Tibial nerve (tissue), 4 donors: Measurements from ENCODE around the gene COL6A5. TPM values are rescaled to one million over a fixed set of nuclear protein-coding genes. Genes with fewer than 3 reads are reported as not detected.

Experiments
- DNase-seq, 2 donors: peaks; one replicate each; pipeline ENCODE4 v3.0.0-alpha.2; 2019; ENCODE audit warnings: low spot score in 2 of 2
- H3K27ac ChIP-seq, 4 donors: fragments of 200-600 bp; sonication (generic) in 3 of 4; one replicate each; pipeline ENCODE4 v1.5.1; 2017 to 2019; ENCODE audit warnings: mild to moderate bottlenecking in 1 of 4
- H3K27me3 ChIP-seq, 2 donors: fragments of 200-600 bp; sonication (generic) in 1 of 2; one replicate each; pipeline versions ENCODE4 v1.5.1 to v1.6.0; 2017 to 2019
- H3K36me3 ChIP-seq, 3 donors: fragments of 200-600 bp; sonication (generic); one replicate each; pipeline ENCODE4 v1.5.1; 2018 to 2019
- H3K4me1 ChIP-seq, 4 donors: fragments of 200-600 bp; sonication (generic) in 3 of 4; one replicate each; pipeline ENCODE4 v1.5.1; 2017 to 2019
- H3K4me3 ChIP-seq, 4 donors: fragments of 200-600 bp; sonication (generic) in 3 of 4; one replicate each; pipeline ENCODE4 v1.5.1; 2017 to 2019; ENCODE audit warnings: mild to moderate bottlenecking in 1 of 4, moderate library complexity in 1 of 4
- H3K9me3 ChIP-seq, 4 donors: fragments of 200-600 bp; sonication (generic) in 3 of 4; one replicate each; pipeline ENCODE4 v1.5.1; 2017 to 2019
- CTCF ChIP-seq, 5 experiments: fragments of 200-600 bp in 3 of 5; fragments of 450-650 bp in 2 of 5; sonication (generic) in 3 of 5; IDR thresholded peaks; one replicate each; pipeline ENCODE4 v1.5.1; 2016 to 2019; ENCODE audit warnings: antibody characterized with exemption in 5 of 5, mild to moderate bottlenecking in 3 of 5, moderate library complexity in 2 of 5
- EP300 ChIP-seq, 2 donors: sonication (generic); formaldehyde crosslinking; IDR thresholded peaks; one replicate each; pipeline ENCODE4 v1.6.1; 2017; ENCODE audit warnings: antibody characterized with exemption in 2 of 2, mild to moderate bottlenecking in 1 of 2
- POLR2A ChIP-seq, 2 donors: fragments of 450-650 bp; IDR thresholded peaks; one replicate each; pipeline ENCODE4 v1.6.1; 2017; ENCODE audit warnings: antibody characterized with exemption in 2 of 2, mild to moderate bottlenecking in 2 of 2, moderate library complexity in 2 of 2
- WGBS, 2 donors: methylation state at CpG; one replicate each; pipeline ENCODE4 v1.1.5; 2018; 5-methylcytosine and 5-hydroxymethylcytosine counted together
- total RNA-seq, 4 donors: library from RNA; depleted of rRNA; stranded (reverse); fragments of >200 nt; gene quantifications; one replicate each; pipeline ENCODE4 v1.1.0, GENCODE V29; 2016

The COL6A5 gene
- total RNA-seq, 4 donors from 2014 or later = not detected

DNA sequence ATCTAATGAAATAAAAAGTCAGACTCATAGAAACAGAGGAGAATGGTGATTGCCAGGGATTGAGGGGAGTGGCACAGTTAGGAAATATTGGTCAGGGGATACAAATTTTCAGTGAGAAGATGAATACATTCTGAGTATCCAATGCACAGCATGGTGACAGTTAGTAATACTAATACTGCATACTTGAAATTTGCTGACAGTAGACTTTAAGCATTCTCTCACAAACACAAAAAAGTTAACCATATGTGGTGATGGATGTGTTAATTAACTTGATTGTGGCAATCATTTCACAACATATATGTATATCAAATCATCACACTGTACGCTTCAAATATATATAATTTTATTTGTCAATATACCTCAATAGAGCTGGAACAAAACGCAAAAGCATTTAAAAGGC lies 162.3 kb downstream of the COL6A5 start:
- no peak overlapping the region for H3K4me3 ChIP-seq
- no peak for DNase-seq
- H3K27me3 ChIP-seq = no peaks in the 10 kb centered on the region
- 96% methylated on average over 2 of the region's 2 CpGs for WGBS, 2 donors
- H3K36me3 ChIP-seq = no peaks in the 10 kb centered on the region
- H3K9me3 ChIP-seq = no peaks in the 10 kb centered on the region
- no peak for TF ChIP-seq POLR2A (IDR thresholded peaks at IDR 0.05)
- TF ChIP-seq CTCF (IDR thresholded peaks at IDR 0.05) = no peak
- no peak for TF ChIP-seq EP300 (IDR thresholded peaks at IDR 0.05)
- H3K4me1 ChIP-seq = peaks cover 0 to 5% (median 0%) of the 10 kb centered on the region in 4 donors
- no peak overlapping the region for H3K27ac ChIP-seq

GRCh38 chr3:130509008-130509407 lies 163.5 kb downstream of the COL6A5 start:
- Histone ChIP-seq H3K27ac (no peak overlapping the region), H3K36me3 (no peaks in the 10 kb centered on the region), H3K4me3 (no peak overlapping the region), H3K4me1 (peaks cover 0 to 5% (median 0%) of the 10 kb centered on the region in 4 donors), H3K9me3 (no peaks in the 10 kb centered on the region), H3K27me3 (no peaks in the 10 kb centered on the region)
- peak in 1 of 2 donors; percentile 11 for DNase-seq
- TF ChIP-seq CTCF (IDR thresholded peaks at IDR 0.05) = no peak
- no peak for TF ChIP-seq POLR2A (IDR thresholded peaks at IDR 0.05)
- no peak for TF ChIP-seq EP300 (IDR thresholded peaks at IDR 0.05)
- 34% methylated on average over 6 of the region's 6 CpGs for WGBS, 2 donors

- Histone ChIP-seq H3K4me3 (no peak overlapping the region), H3K36me3 (no peaks in the 10 kb centered on the region), H3K27ac (no peak overlapping the region), H3K9me3 (no peaks in the 10 kb centered on the region), H3K27me3 (peaks cover 0 to 37% of the 10 kb centered on the region in 2 donors), H3K4me1 (peaks cover 0 to 14% (median 0%) of the 10 kb centered on the region in 4 donors)
- TF ChIP-seq POLR2A (IDR thresholded peaks at IDR 0.05) (no peak), CTCF (IDR thresholded peaks at IDR 0.05) (no peak), EP300 (IDR thresholded peaks at IDR 0.05) (no peak)
- no peak for DNase-seq
- WGBS, 2 donors = 48 to 66% methylated on average over 1 of the region's 1 CpG
These were observed 169.2 kb downstream of the COL6A5 start for GRCh38 chr3:130514681-130515080.

- H3K9me3 ChIP-seq = no peaks in the 10 kb centered on the region
- H3K27me3 ChIP-seq = peaks cover 0 to 37% of the 10 kb centered on the region in 2 donors
- WGBS, 2 donors = 79 to 85% methylated on average over 2 of the region's 2 CpGs
- no peak overlapping the region for H3K27ac ChIP-seq
- no peaks in the 10 kb centered on the region for H3K36me3 ChIP-seq
- no peak overlapping the region for H3K4me3 ChIP-seq
- no peak for TF ChIP-seq CTCF (IDR thresholded peaks at IDR 0.05)
- H3K4me1 ChIP-seq = peaks cover 0 to 14% (median 0%) of the 10 kb centered on the region in 4 donors
- no peak for DNase-seq
These were observed 170.3 kb downstream of the COL6A5 start for GRCh38 chr3:130515755-130516154.

DNA sequence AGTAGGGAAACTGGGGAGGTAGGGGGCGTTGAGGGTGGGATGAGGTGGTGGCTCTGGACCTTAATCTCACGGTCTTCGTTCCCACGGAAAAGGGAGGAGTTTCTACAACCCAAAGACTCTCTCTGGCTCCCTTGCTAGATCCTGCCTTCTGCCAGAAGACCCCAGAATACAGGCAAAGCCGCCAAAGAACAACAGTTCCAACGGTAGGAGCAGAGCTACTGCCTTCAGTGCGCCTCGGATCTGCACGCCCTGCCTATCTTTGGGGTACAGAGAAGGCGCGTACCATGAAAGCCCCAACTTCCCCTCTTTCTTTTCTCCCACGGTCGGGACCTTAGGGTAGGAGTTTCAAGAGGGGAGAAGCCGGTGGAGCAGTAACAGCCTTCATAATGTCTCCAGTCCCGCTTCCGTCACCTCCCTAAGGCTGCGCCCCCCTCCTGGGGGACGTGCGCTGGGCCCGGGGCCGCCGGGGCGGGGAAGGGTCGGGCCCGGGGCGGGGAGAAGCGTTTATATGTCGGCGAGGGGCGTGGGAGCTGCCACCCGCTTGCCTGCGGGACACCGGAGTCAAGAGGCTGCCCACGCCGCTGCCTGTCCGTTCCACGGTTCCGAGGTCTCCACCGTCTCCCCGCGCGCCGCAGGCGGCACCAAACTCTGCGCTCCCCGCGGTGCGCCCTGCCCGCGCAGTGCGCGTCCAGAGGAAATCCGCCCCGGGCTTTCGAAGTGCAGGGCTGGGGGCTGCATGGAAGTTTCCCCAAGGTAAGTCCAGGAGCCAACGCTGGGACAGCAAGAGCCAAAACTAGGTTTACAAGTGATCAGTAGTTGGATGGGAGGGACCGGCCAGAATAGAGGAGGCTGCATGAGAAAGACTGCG lies 171.4 kb downstream of the COL6A5 start, which contains the start of gene COL6A6:
COL6A6 (plus strand) TSS at position 533 of the 868 bp plus-strand sequence. CDS start 43,188 bp downstream, outside the sequence.
- 3 to 5% methylated on average over 30 to 52 of the region's 58 CpGs for WGBS, 2 donors
- Histone ChIP-seq H3K9me3 (no peaks in the 10 kb centered on the region), H3K4me1 (peaks cover 0 to 14% (median 0%) of the 10 kb centered on the region in 4 donors), H3K27me3 (peaks cover 0 to 37% of the 10 kb centered on the region in 2 donors), H3K27ac (no peak within 1 kb of the TSS), H3K4me3 (no peak within 1 kb of the TSS), H3K36me3 (no peaks in the 10 kb centered on the region)
- no peak for TF ChIP-seq EP300 (IDR thresholded peaks at IDR 0.05)
- no peak for TF ChIP-seq CTCF (IDR thresholded peaks at IDR 0.05)
- TF ChIP-seq POLR2A (IDR thresholded peaks at IDR 0.05) = no peak
- DNase-seq = no peak
